NCI-H82 treated with DMSO at 0.1 percent for 48 hours (cell line): ENCODE data around the gene GLIS1.

Experiments
- DNase-seq: peaks from one replicate; lab custom pipeline; 2025; ENCODE audit not compliant: unreplicated experiment; lab: John Stamatoyannopoulos, UW

GLIS1 gene

DNA sequence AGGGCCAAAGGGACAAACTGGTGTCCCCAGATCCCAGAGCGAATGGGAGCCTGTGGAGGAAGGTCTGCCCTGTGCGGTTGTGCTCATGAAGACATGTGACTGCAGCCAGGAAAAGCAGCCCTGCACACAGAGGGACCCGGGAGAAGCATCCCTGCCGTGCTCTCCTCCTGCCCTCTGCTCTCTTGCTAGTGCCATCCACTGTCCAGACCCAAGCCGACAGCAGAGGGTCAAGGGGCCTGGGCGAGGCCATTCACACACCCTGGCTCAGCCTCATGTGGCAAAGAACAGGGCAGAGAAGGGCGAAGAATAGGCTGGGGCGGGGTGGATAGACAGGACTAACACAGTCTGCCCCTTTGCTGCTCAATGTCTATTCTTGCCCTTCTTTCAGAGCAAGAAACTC is 262.4 kb downstream of the GLIS1 start:
- no peak for DNase-seq

DNA sequence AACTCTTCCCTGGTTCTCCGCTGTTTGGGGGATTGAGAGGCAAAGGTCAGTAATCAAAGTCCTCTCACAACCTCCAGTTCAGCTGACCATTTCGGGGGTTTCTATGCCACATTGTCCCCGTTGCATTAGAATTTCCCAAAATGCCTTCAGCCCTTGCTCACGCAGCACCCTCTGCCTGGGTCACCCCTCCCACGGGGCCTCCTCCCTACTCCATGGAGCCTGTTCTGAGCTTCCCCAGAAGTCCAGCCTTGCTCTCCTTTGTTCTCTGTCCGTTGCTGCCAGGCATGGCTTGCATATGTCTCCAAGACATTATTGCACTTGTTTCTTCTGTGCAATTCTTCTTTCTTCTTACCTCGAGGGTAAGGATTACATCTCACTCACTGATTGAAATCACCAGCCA is 263.3 kb downstream of the GLIS1 start:
- no peak for DNase-seq

DNA sequence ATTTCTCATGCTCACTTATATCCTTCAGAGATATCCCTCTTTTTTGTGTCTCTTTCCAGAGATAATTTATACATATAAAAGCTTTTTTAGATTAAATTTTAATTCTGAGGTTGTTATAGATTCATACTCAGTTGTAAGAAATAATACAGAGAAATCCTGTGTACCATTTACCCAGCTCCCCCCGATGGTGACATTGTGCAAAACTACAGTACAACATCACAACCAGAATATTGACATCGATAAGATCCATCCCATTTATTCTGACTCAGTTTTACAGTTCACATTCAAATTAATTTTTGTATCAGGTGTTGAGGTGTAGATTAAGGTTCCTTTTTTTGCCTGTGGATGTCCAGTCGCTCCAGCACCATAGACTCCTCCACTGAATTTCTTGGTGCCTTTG is 265.5 kb downstream of the GLIS1 start:
- DNase-seq, result no peak

DNA sequence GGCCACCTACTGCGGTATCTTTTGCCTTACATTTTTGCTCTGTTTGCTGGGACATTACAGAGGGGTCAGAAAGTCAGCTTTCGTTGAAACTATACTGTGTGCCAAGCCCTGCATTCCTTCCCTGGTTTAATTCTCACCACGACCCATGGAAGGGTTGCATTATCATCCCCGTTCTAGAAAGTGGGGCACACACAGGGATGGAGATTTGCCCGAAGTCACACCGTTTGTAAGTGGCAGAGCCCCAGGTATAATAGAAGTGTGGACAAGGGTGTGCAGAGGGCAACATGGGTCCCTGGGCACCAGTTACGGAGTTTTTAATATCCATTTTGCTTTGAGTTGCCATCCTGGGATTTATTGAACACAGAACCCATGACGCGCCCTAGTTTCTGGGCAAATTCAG is 268.0 kb downstream of the GLIS1 start:
- no peak for DNase-seq

DNA sequence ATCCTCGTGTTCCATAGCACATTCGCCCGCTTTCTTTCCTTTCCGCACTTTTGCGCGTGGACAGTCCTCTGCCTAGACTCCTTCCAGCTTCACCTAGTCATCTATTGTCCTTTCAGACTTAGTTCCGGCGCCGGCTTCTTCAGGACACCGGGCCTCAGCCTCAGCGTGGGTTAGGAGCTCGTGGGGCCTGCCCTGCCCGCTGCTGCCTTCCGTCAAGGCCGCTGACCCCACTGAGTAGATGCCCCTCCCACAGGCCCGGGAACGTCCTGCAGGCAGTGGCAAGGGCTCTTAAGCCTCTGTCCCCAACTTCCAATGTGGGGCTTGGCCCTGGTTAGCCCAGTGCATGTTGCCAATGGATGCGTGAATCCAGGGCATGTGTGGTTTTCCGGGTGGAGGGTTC is 268.4 kb downstream of the GLIS1 start:
- DNase-seq, result no peak

DNA sequence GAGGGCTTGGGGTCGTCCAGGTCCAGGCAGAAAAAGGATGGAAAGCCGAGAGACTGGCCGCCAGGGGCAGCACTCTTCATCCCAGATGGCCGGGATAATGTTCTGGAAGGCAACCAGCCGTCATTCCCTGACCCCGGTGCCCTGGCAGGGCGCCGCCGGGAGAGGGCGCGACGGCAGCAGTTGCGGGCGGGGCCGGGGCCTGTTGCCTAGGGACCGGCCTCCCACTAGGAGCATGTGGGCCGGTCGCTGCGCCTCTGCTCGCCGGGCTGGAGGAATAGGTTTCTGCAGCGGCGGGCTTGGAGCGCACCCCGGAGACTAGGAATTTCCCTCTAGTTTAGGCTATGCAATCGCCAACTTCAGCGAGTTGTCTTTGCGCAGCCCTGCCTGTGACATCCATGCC is 268.8 kb downstream of the GLIS1 start:
- peak; percentile 67 for DNase-seq

DNA sequence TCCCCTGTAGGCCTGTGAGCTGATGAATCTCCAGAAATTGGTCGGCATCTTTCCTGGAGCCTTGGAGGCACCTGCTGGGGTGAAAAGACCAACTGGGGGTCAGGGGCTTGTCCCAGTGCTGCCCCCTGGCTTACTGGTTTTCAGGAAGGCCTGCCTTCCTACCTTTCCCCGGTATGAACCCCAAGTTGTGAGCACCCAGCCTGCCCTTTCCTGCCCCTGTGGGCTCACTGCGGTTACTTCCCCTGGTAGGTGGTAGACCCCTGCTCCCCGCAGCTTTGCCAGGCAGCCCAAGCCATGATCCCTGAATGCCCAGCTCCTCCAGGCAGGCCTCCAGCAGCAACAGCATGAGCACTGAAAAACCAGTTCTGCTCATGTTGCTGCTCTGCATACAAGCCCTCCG is 269.6 kb downstream of the GLIS1 start:
- DNase-seq, result no peak

DNA sequence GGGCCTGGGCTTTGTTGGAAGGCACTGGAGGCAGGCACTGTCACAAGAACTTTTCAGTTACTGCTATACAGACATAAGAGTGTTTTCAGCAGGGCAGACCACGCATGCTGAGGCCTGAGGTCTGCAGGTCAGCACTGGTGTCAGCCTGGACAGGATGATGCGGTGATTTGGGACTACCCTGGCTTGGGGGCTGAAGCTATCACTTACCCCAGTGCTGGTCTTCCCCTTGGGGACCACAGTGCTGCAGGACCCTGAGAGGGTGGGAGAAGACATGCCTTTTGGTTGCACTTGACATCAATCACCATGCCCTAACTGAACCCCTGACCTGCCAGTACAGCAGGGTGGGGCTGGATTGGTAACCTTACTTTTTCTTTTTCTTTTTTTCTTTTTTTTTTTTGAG is 270.6 kb downstream of the GLIS1 start:
- no peak for DNase-seq

DNA sequence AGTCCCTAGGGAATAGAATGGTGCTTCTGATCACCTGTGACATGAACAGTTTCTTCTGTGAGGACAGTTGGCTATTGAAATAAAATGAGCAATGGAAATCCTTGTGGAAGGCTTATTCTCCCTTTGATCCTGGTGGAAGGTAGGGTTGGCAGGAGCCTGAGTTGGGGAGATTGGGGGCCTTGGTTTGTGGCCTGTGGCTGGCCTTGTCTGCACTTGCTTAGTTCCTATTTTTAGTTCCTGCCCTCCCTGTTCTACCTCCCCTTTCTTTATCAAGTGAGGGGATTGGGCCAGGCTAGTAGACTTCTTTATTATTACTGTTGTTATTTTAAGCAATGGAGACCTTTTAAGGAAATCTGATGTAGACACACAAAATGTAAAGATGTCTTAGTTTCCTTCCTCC is 271.6 kb downstream of the GLIS1 start:
- DNase-seq, result no peak

DNA sequence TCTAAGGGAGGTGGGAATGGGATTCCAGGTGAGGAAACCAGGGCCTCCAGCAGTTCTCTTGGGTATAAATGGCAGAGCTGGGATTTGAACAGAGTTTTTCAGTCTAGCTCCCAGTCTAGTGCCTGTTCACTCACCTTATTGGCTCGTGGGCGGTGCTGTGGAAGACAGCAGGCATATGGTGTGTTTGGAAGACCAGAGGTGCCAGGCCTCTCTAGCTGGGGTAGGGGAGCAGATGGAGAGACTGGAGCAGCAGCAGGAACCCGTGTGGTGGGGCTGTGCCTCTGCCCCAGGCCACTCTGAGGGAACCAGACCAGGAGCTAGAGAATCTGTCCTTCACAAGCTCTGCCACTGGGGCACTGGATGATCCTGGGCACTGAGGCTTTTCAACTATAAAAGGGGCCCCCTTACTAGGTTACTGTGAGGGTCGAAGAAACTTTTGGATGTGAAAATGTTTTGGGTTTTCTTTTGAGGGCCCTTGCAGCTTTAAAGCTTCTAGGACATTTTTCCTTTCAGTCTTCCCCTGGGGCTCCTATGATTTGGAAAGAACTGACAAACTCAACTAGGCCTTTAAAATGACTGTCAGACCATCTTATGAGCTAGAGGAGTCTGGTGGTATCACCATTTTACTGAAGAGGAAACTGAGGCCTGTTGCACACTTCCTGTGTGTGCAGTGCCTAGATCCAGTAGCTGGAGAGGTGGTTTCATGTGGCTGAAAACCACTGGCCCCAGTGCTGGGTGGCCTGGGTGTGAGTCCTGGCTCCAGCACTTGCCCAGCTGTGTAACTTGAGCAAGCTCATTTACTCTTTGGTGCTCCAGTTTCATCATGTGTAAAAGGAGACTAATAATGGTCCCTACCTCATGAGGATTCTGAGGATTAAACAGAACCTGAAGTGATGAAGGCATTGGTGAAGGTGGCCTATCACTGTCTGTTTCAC is 273.7 kb downstream of the GLIS1 start:
- no peak for DNase-seq

DNA sequence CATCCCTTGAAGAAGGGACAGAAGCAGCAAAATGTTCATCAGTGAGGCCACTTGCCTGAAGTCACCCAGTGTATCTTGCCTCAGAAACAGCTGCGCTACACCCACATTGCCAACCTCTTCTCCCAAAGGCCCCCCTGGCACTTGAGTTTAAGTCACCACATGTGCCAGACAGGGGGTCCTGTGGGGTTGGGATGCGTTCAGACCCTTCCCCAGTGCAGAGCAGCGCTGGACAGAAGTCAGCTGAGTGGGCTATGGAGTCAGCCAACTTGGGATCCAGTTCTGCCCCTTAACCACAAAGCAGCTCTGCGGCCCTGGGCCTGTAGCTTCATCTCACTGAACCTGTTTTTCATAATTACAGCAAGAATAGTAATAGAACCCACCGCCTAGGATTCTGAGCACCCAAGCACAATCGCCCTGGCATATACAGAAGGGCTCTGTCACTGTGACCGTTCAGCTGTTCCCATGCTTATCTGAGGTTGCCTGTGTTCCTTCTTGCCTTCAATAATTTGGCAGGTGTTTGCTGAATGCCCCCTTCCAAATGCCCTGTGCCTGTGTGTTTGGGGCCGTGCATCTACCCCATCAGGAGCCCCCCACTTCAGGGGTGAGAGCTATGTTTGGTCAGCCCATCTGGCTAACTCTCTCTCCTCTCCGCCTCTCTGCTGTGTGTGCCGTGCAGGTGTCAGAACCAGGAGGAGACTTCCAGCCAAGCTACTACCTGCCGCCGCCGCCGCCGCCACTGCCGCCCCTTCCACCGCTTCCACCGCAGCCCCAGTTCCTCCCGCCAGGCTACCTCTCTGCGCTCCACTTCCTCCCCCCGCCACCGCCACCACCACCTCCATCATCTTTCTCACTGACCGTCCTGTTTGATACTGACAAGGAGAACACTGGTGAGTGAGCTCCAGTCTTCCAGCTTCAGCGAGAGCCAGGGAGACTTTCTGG is 274.7 kb downstream of the GLIS1 start:
- no peak for DNase-seq

DNA sequence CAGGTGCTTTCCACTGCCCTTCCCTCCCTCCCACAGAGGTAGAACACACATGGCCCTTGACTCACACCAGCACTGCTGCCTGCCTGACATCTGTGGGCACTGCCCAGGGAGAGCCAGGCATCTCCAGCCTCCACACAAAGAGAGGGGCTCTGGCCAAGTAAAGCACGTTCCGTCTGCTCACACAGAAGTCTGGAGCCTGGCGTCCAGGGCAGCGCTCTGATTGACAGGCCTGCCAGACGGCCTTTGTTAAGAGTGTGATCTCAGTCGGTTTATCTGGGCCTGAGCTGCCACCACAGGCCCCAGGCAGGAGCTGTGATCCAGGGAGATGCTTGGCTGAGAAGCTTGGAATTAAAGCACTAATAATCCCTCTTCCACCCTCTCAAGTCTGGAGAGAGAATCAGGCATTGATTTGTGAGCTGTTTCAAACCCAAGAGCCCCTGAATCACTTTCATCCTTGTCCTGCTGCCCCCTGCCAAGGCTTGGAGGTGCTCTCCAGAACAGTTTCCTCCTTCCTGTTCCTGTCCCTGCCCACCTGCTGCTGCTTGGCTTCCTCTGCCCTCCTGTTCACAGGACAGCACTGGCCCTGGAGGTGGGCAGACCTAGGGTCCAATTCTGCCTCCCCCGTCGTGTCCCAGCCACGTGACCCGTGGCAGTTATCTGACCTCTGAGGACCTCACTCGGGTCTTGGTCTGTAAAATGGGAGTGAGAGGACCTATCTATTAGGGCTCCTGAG is 276.0 kb downstream of the GLIS1 start:
- DNase-seq, result peak; percentile 60

DNA sequence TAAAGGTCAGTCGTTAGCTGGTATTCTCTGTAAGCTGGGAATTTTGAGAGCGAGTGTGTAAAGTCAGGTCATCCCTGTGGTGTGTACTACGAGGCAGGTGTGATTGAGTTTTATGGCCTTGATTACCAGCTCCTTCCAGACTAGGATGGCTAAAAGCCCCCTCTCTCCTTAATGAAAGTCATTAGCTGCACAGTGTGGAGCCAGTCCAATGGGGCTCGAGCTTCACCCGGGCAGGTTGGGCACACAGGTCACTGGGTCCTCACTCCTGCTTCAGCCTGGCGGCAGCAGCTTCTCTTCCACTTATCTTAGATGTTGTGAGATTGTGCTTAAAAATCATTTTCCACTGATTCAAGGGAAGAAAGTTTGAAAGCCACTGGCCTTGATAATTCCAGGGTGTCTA is 276.8 kb downstream of the GLIS1 start:
- DNase-seq, result no peak

DNA sequence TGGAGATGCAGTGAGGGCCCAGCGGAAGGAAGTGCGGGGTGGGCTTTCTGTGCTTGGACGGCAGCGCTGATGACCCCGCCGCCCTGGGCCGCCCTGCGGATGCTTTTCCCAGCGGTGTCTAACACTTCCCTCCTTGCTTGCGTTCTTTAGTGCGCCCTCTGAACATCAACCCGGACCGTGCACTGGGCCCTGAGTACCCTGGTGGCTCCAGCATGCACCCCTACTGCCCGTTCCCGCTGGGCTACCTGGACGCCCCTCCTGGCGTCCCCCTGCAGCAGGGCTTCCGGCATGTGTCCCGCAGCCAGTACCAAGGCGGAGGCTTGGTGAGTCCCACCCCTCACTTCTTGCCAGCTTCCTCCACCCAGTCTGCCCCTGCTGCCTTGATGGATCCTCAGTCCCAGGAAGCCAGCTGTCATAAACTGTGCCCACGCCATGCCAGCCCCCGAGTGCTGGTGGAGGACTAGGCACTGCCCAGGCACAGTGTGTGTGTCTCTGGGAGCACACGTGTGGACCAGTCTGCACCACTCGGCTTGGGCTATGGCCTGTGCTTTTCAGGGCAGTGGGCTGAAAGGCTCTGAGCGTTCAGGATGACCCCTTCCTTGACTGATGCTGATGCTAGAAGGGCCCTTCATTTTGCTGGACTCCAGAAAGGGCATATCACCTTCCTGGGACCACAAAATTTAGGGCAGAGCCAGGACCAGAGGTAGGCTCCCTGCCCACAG is 277.5 kb downstream of the GLIS1 start:
- DNase-seq, result no peak

DNA sequence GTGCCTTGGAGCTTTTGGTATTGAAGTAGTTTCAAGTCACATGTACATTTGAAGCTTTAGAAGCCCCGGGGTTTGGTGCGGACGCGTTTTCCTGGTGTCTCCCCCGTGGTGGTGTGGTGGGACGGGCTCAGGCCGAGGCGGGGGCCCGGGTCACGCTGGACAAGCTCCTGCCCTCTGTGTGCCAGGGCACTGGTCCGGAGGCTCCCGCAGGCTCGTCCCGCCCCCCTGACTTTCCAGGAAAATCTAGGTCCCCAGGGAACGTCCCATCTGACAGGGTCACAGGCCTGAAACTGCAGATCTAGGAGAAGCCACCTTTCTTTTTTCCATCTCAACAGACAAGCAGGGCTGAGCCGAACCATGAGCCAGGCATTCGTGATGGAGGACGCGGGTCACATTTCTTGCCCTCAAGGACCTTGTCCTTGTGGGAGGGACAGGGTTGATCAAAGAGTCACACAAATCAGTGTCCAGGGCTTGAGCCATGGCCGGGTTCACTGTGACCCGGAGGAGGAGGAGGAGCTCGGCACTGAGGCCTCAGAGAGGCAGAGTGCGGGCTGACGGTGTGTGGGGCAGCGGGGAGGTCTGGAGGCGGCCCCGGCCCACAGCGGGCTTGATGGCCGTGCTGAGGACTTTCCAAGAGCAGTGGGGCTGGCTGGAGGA is 278.2 kb downstream of the GLIS1 start:
- DNase-seq, result no peak

DNA sequence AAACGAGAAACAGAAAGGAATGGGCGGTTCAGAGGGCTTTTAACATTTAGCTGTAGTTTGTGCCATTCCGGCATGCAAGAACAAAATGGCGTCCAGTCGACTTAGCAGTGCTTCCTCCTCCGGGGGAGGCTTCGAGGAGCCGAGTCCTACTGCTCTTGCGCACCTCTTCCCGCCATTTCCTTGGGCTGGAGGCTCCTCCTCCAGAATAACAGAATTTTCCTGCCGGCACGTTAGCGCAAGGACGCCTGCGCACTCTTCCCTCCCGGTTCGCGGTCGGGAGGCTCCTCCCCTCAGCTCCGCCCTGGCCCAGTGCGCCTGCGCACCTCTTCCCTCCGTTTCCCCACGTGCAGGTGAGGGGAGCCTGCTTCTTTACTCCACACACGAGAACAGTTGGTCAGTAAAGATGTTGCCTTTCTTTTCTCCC is 278.7 kb downstream of the GLIS1 start:
- no peak for DNase-seq

DNA sequence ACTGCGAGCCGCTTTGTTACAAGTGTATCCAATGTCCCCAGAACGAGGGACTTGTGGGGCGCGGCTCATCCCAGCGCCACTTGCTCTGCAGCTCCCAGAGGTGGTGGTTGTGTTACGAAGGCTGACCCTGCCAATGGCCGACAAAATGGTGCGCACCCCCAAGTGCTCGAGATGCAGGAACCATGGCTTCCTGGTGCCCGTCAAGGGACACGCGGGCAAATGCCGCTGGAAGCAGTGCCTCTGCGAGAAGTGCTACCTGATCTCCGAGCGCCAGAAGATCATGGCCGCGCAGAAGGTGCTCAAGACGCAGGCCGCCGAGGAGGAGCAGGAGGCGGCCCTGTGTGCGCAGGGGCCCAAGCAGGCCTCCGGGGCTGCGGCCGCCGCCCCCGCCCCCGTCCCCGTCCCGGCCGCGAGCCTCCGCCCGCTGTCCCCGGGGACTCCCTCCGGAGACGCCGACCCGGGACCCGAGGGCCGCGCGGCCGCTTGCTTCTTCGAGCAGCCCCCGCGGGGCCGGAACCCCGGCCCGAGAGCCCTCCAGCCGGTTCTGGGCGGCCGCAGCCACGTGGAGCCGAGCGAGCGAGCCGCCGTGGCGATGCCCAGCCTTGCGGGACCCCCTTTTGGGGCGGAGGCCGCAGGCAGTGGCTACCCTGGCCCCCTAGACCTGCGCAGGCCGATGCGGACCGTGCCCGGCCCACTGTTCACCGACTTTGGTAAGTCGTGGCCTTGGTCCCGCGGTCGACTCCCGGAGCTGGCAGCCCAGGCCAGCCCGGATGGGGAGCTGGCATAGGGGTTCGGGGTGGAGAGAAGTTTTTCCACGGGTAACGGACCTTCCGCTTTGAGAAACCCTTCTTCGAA is 279.4 kb downstream of the GLIS1 start, which contains the start of gene DMRTB1:
TSS of gene DMRTB1 (plus strand) at position 79 of the 855 bp plus-strand sequence. CDS start at position 134, 55 bp downstream.
- DNase-seq, result no peak

DNA sequence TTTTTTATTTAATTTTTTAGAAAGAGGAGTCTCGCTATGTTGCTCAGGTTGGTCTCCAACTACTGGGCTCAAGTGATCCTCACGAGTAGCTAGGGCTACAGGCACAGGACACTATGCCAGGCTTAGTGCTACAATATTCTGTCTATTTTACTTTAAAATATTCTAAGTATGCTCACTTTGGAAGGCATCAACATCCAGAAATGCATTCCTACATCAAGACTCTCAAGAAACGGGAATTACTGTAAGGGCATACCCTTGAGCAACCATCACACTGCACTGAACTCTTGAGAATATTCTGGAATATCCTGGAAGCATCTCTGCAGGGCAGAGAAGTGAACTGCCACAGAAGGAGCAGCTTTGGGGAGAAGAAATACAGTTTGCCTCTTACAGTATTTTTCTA is 280.3 kb downstream of the GLIS1 start:
- DNase-seq, result no peak
